IPS-15b (cell line): ENCODE results near the gene PXYLP1.

Experiments used
- H3K27me3 ChIP-seq: one replicate; pipeline ENCODE4 v1.6.1; 2013; ENCODE audit warnings: low read length; ENCODE audit not compliant: control insufficient read depth, insufficient read depth
- H3K36me3 ChIP-seq: one replicate; pipeline ENCODE4 v1.6.1; 2013; ENCODE audit warnings: low read length; ENCODE audit not compliant: control insufficient read depth, insufficient read depth
- H3K4me1 ChIP-seq: one replicate; pipeline ENCODE4 v1.6.1; 2013; ENCODE audit warnings: mild to moderate bottlenecking, low read length; ENCODE audit not compliant: control insufficient read depth, insufficient read depth
- H3K4me3 ChIP-seq: one replicate; pipeline ENCODE4 v1.5.1; 2013; ENCODE audit warnings: low read depth, low read length
- H3K9ac ChIP-seq: one replicate; pipeline ENCODE4 v1.6.1; 2013; ENCODE audit warnings: low read depth, mild to moderate bottlenecking, low read length
- H3K9me3 ChIP-seq: one replicate; pipeline ENCODE4 v1.6.1; 2013; ENCODE audit warnings: mild to moderate bottlenecking, low read length; ENCODE audit not compliant: control insufficient read depth, insufficient read depth

Gene PXYLP1

DNA sequence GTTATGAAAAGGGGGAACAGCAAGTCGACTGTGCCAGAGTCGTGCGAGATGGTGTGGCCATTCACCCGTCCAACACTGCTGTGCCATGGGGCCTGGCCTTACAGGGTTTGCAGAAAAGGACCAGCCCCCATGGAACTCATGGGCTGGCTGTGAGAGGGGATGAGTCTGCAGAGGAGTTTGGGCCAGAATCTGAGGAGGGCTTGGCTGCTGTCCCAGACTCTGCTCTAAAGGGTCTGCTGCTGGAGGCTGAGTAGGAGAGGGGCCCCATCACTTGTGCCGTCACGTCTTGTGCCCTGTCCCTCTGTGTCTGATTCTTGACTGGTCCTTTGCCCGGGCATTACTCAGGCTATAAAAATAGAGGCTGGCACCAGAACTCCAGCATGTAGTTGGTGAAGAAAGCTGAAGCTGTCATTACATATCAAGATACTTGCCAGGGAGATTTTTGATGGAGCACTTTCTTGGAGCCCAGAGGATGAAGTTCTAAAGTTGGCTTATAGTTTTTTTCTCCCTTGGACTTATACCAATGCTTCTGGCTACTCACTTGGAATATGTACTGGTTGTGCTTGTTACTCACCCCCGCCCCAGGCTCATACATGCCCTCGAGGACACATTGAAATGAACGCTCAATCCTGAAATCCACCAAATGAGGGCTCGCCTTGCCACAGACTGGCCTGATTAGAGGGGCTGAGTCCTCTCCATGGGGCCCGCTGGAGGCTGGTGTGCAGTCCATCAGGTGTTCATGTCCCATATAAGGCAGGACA is 10.2 kb downstream of the PXYLP1 start:
- Histone ChIP-seq H3K36me3 (no peaks in the 10 kb centered on the region), H3K27me3 (no peaks in the 10 kb centered on the region), H3K4me3 (no peak overlapping the region), H3K9me3 (no peaks in the 10 kb centered on the region), H3K9ac (no peak overlapping the region), H3K4me1 (peaks cover 22% of the 10 kb centered on the region)

DNA sequence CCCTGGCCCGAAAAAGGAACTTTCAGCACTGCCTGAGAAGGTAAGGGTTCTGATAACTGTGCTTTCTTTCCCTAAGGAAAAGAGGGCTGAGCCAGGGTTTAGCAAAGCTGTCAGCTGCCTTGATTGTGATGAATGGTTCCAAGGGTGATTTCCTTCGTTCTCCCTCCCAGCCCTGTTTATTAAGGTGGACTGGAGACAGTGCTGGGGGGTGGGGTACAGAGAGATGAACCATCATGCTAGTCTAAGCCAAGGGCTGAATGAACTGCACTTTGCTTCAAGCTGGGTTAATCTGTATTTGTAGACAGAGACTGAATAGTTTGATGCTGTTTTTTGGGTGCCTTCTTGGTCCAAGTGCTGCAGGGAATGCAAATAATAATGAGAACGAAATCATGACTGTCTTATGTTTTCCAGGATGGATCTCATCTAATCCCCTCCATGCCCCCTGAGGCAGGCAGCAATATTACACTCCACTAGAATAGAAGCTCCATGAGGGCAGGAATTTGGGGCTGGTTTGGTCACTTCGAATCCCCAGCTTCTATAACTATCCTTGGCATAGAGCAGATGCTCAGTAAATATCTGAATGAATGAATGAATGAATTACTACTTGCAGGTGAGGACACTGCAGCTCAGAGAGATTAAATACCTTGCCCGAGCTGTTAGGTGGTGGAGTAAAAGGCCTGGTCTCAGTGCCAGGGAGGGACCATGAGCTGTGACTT is 10.9 kb downstream of the PXYLP1 start:
- Histone ChIP-seq H3K27me3 (no peaks in the 10 kb centered on the region), H3K9me3 (no peaks in the 10 kb centered on the region), H3K4me1 (peaks cover 19% of the 10 kb centered on the region), H3K4me3 (no peak overlapping the region), H3K9ac (no peak overlapping the region), H3K36me3 (no peaks in the 10 kb centered on the region)

DNA sequence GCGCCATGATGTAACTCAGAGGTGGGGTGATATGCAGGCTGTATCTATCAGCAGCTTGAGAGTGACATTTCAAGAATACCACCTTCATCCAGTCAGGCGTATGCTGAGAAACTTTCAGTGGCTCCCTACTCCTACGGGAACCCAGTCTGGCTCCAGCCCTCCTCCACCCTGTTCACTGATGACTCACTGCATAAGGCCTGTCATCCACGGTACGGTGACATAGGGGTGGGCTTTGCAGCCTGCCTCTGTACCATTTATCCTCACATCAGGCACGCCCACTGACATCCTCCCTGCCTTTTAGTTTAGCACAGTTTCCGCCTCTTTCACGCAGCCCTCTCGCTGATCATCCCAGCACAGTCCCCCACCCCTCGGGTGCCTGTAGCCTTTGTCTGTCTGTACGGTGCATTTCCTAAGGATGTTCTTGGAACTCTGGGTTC is 11.7 kb downstream of the PXYLP1 start:
- H3K9ac ChIP-seq, result no peak overlapping the region
- H3K36me3 ChIP-seq, result no peaks in the 10 kb centered on the region
- no peaks in the 10 kb centered on the region for H3K9me3 ChIP-seq
- H3K4me1 ChIP-seq, result peaks cover 19% of the 10 kb centered on the region
- H3K4me3 ChIP-seq, result no peak overlapping the region
- no peaks in the 10 kb centered on the region for H3K27me3 ChIP-seq

DNA sequence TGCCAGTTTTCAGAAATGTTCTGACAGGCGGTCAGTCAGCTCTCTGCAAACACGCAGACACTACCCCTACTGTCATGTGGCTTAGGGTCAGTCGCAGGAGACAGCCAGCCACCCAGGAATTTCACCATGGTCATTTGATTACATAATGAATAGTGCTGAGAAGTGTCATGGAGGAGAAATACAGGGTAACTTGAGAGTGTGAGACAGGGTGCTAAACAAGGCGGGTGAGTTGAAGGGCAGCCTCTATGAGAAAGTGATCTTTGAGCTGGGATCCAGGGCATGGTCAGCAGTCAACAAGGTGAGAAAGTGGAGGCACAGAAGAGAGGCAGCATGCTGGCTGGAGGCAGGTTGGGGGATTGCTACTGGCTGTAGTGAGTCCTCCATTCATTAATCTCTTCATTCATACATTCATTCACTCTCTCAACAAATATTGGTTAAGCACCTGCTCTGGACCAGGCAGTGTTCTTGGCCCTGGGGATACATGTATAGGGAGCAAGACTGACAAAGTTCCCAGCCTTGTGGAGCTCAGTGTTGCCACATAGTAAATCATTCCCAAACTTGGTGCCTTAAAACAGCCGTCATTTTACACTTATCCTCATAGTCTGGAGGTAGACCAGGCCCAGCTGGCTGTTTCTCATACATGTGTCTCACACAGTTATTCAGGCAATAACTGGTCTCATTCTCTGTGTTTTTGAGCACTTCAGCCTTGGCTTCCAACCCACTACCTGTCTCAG is 14.8 kb downstream of the PXYLP1 start:
- H3K9me3 ChIP-seq, result no peaks in the 10 kb centered on the region
- H3K9ac ChIP-seq, result no peak overlapping the region
- H3K4me3 ChIP-seq, result no peak overlapping the region
- no peaks in the 10 kb centered on the region for H3K36me3 ChIP-seq
- H3K4me1 ChIP-seq, result peaks cover 4% of the 10 kb centered on the region
- H3K27me3 ChIP-seq, result no peaks in the 10 kb centered on the region

DNA sequence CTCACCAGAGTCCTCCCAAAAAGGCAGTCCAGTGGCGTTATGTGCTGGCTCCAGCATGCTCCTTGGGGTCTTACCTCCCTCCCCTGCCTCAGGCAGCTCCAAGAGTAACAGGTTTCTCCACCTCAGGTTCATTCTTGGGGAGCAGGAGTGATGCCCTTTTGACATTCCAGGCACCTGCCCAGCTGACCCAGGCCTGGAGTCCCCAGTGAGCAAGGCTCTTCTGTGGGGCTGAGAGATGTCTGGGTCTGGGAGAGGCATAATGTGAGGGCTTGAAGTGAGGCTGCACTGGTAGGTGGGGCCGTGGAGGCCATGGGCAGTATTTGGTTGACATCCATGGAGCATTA is 15.3 kb downstream of the PXYLP1 start:
- no peaks in the 10 kb centered on the region for H3K9me3 ChIP-seq
- H3K9ac ChIP-seq, result no peak overlapping the region
- peaks cover 4% of the 10 kb centered on the region for H3K4me1 ChIP-seq
- no peaks in the 10 kb centered on the region for H3K27me3 ChIP-seq
- no peaks in the 10 kb centered on the region for H3K36me3 ChIP-seq
- H3K4me3 ChIP-seq, result no peak overlapping the region

DNA sequence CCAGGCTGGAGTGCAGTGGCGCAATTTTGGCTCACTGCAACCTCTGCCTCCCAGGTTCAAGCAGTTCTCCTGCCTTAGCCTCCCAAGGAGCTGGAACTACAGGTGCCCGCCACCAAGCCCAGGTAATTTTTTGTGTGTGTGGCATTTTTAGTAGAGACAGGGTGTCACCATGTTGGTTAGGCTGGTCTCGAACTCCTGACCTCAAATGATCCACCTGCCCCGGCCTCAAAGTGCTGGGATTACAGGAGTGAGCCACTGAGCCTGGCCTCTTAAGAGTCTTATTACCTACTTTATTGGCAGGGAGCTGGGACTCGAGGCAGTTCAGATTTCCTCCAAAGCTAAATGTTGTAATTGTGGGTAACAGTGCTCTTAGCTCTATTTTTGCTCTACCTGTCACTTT is 16.4 kb downstream of the PXYLP1 start:
- H3K36me3 ChIP-seq, result no peaks in the 10 kb centered on the region
- no peak overlapping the region for H3K9ac ChIP-seq
- H3K9me3 ChIP-seq, result no peaks in the 10 kb centered on the region
- no peak overlapping the region for H3K4me3 ChIP-seq
- H3K4me1 ChIP-seq, result peaks cover 4% of the 10 kb centered on the region
- H3K27me3 ChIP-seq, result no peaks in the 10 kb centered on the region

DNA sequence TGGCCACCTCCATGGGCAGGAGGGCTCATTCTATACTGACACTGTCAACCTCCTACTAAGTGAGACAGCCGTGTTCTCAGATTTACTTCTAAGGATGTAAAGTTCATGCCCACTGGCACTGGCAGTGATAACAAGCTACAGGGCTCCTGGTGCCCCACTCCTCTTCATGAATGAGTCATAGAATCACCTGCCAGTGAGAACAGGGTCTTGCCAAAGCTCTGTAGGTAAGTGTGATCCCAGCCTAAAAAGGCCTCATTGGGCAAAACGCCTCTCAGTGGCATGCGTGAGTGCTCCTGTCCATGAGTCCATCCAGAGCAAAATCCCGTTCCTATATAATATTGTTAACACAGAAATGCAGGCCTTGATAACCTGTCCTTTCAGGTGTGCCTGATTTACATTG is 17.4 kb downstream of the PXYLP1 start:
- H3K4me3 ChIP-seq, result no peak overlapping the region
- no peak overlapping the region for H3K9ac ChIP-seq
- H3K36me3 ChIP-seq, result no peaks in the 10 kb centered on the region
- no peaks in the 10 kb centered on the region for H3K27me3 ChIP-seq
- H3K4me1 ChIP-seq, result no peaks in the 10 kb centered on the region
- H3K9me3 ChIP-seq, result no peaks in the 10 kb centered on the region

DNA sequence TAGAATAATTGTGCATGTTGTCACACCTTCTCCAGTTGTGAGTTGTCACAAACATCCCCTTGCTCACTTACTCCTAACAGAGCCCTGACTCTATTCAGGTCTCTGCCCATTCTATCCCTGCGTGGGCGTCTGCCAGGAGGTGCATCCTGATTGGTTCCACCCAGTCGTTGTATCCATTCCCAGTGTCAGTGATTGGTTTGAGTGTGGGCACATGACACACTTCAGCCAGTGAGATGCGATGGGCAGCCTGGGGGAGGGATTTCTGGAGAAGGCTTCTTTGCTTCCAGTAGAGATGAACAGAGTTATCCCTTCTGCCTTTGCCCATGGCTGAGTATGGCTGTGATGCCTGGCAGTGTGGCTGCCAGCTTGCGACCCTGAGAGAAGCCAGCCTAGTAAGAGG is 18.7 kb downstream of the PXYLP1 start:
- H3K9ac ChIP-seq, result no peak overlapping the region
- H3K4me1 ChIP-seq, result no peaks in the 10 kb centered on the region
- H3K27me3 ChIP-seq, result no peaks in the 10 kb centered on the region
- no peaks in the 10 kb centered on the region for H3K36me3 ChIP-seq
- no peak overlapping the region for H3K4me3 ChIP-seq
- H3K9me3 ChIP-seq, result no peaks in the 10 kb centered on the region

DNA sequence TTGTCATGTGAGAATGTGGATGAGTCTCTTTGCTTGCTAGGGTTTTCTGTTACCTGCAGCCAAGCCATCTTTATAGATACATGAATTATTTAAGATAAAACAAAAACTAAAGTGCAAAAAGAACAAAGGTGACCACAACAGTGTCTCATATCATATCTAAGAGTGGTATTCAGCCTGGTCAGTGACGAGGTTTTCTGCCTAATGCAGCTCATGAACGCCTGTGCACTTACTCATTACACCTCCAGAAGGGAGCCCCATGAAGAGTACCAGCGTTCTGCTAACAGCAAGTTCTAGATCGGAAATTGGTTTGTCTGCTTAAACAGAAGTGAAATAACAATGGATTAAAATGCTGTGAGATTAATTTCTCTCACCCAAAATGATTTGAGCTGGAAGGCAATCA is 19.2 kb downstream of the PXYLP1 start:
- Histone ChIP-seq H3K27me3 (no peaks in the 10 kb centered on the region), H3K4me3 (no peak overlapping the region), H3K9me3 (no peaks in the 10 kb centered on the region), H3K4me1 (no peaks in the 10 kb centered on the region), H3K9ac (no peak overlapping the region), H3K36me3 (no peaks in the 10 kb centered on the region)

DNA sequence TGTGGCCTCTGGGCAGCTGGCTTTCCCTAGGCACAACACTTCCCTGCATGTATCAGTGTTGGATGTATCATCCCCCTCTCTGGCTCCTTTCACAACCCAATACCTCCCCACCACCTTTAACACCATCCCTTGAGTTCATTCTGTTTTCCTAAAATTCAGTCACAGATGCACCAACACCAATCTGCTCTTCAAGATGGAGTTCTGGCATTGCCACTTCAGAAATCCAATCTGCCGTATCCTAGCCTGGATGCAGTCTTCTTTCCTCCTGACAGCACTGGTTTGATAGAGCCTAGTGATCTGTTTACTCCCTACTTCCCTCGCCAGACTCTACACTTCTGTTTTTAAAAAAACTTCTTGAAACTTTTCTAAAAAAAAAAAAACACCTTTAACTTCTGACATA is 21.7 kb downstream of the PXYLP1 start:
- H3K4me1 ChIP-seq, result peaks cover 4% of the 10 kb centered on the region
- H3K4me3 ChIP-seq, result no peak overlapping the region
- no peaks in the 10 kb centered on the region for H3K27me3 ChIP-seq
- no peaks in the 10 kb centered on the region for H3K9me3 ChIP-seq
- H3K36me3 ChIP-seq, result no peaks in the 10 kb centered on the region
- H3K9ac ChIP-seq, result no peak overlapping the region

DNA sequence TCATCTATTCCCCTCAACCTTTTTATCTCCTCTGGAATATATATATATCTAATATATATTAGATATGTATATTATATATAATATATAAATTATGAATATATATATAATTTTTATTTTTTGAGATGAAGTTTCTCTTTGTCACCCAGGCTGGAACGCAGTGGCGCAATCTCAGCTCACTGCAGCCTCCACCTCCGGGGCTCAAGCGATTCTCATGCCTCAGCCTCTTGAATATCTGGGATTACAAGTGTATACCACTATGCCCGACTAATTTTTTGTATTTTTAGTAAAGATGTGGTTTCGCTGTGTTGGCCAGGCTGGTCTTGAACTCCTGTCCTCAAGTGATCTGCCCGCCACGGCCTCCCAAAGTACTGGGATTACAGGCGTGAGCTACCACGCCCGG is 22.2 kb downstream of the PXYLP1 start:
- Histone ChIP-seq H3K36me3 (no peaks in the 10 kb centered on the region), H3K9ac (no peak overlapping the region), H3K4me3 (no peak overlapping the region), H3K9me3 (no peaks in the 10 kb centered on the region), H3K4me1 (peaks cover 4% of the 10 kb centered on the region), H3K27me3 (no peaks in the 10 kb centered on the region)
